Endothelial cell of umbilical vein (primary cell): ENCODE data around the gene ATRNL1. TPM values are rescaled to one million over a fixed set of nuclear protein-coding genes. Genes with fewer than 3 reads are reported as not detected.

ENCODE experiments used
- BruUV-seq: library from RNA; stranded (reverse); fragments of 400-500 nt; replicated peaks from 2 replicates; lab custom pipeline; 2021; lab: Mats Ljungman, UMichigan
- CTCF ChIA-PET: fragments of 300-600, 350-600 bp; sonication (Branson Sonifier 250); formaldehyde crosslinking; loops from one replicate; lab custom pipeline; 2021; ENCODE audit warnings: antibody characterized with exemption, inconsistent platforms; lab: Charles Lee
- POLR2A ChIA-PET: fragments of 300-600, 350-600 bp; sonication (Branson Sonifier 250); formaldehyde crosslinking; loops from one replicate; lab custom pipeline; 2021; ENCODE audit warnings: antibody characterized with exemption, inconsistent platforms; lab: Charles Lee
- DNase-seq: peaks from one replicate; pipeline ENCODE4 v3.0.0-alpha.2; 2011; ENCODE audit warnings: low read depth, low spot score
- FAIRE-seq: peaks from 2 replicates; lab custom pipeline; 2011; peaks lifted over from hg19 to GRCh38; lab: Jason Lieb, UNC
- H2AFZ ChIP-seq: 2 replicates; pipeline ENCODE4 v1.6.0; 2012; ENCODE audit warnings: low read depth, low read length, control low read depth, inconsistent platforms
- H3K27ac ChIP-seq: 2 replicates; pipeline ENCODE4 v1.5.1; 2011; ENCODE audit warnings: low read depth, mild to moderate bottlenecking, control low read depth, low read length, moderate library complexity; ENCODE audit not compliant: insufficient read depth
- H3K27me3 ChIP-seq, 2 experiments: 2 replicates each; pipeline versions ENCODE4 v1.6.0 to v1.6.1; 2011; ENCODE audit warnings: low read length in 2 of 2, mixed read lengths in 1 of 2; ENCODE audit not compliant: control insufficient read depth in 2 of 2, insufficient read depth in 2 of 2
- H3K36me3 ChIP-seq, 2 experiments: 2 replicates in 1 of 2; 3 replicates in 1 of 2; pipeline ENCODE4 v1.5.1; 2011; ENCODE audit warnings: low read length in 2 of 2, mild to moderate bottlenecking in 1 of 2, moderate library complexity in 1 of 2; ENCODE audit not compliant: control insufficient read depth in 2 of 2, insufficient read depth in 2 of 2; ENCODE audit errors: extremely low read depth in 1 of 2
- H3K4me1 ChIP-seq: 3 replicates; pipeline ENCODE4 v1.5.1; 2011; ENCODE audit warnings: mild to moderate bottlenecking, low read length; ENCODE audit not compliant: control insufficient read depth, insufficient read depth; ENCODE audit errors: extremely low read depth
- H3K4me2 ChIP-seq: 2 replicates; pipeline ENCODE4 v1.6.1; 2011; ENCODE audit warnings: low read length, control low read depth, mixed read lengths; ENCODE audit not compliant: insufficient read depth
- H3K4me3 ChIP-seq, 3 experiments: fragments of 200-600 bp in 1 of 3; sonication (generic), shearing (Covaris generic) in 1 of 3; replicated peaks in 1 of 3; 2 replicates each; pipeline ENCODE4 v1.5.1; 2011 to 2016; ENCODE audit warnings: control low read depth in 3 of 3, low read length in 3 of 3, mild to moderate bottlenecking in 2 of 3, inconsistent platforms in 1 of 3, low read depth in 1 of 3, moderate library complexity in 1 of 3; ENCODE audit not compliant: insufficient read depth in 1 of 3
- H3K79me2 ChIP-seq: 2 replicates; pipeline ENCODE4 v1.6.0; 2012; ENCODE audit warnings: low read length, inconsistent platforms; ENCODE audit not compliant: control insufficient read depth, insufficient read depth
- H3K9ac ChIP-seq: replicated peaks from 2 replicates; pipeline ENCODE3; 2011; ENCODE audit warnings: low read length, control low read depth; ENCODE audit not compliant: insufficient read depth; ENCODE audit errors: extremely low read depth
- H3K9me1 ChIP-seq: replicated peaks from 3 replicates; pipeline ENCODE4 v1.6.0; 2011; ENCODE audit warnings: mild to moderate bottlenecking, low read length; ENCODE audit not compliant: control insufficient read depth, insufficient read depth; ENCODE audit errors: extremely low read depth
- H3K9me3 ChIP-seq: replicated peaks from 2 replicates; pipeline ENCODE4 v1.5.1; 2012; ENCODE audit warnings: low read length, inconsistent platforms; ENCODE audit not compliant: control insufficient read depth, insufficient read depth
- H4K20me1 ChIP-seq: replicated peaks from 2 replicates; pipeline ENCODE3; 2011; ENCODE audit warnings: mild to moderate bottlenecking, low read length; ENCODE audit not compliant: control insufficient read depth, insufficient read depth; ENCODE audit errors: extremely low read depth
- EZH2 ChIP-seq: IDR thresholded peaks from 2 replicates; pipeline ENCODE4 v1.6.1; 2012; ENCODE audit warnings: borderline replicate concordance, low read depth, mild to moderate bottlenecking, moderate library complexity, low read length, inconsistent platforms; ENCODE audit not compliant: severe bottlenecking
- FOS ChIP-seq: IDR thresholded peaks from 2 replicates; pipeline ENCODE4 v1.6.1; 2011; ENCODE audit warnings: mild to moderate bottlenecking, low read length, moderate library complexity, borderline replicate concordance; ENCODE audit not compliant: insufficient read depth
- GATA2 ChIP-seq: IDR thresholded peaks from 2 replicates; pipeline ENCODE4 v1.7.0; 2011; ENCODE audit warnings: low read depth, mild to moderate bottlenecking, moderate library complexity, mixed read lengths, low read length; ENCODE audit not compliant: insufficient read length, insufficient read depth
- JUN ChIP-seq: IDR thresholded peaks from 2 replicates; pipeline ENCODE4 v1.6.1; 2011; ENCODE audit warnings: borderline replicate concordance, low read depth; ENCODE audit not compliant: insufficient read length, insufficient read depth
- MYC ChIP-seq: IDR thresholded peaks from one replicate; pipeline ENCODE4 v1.6.1; 2011; ENCODE audit warnings: mild to moderate bottlenecking, low read depth, low read length
- POLR2A ChIP-seq: IDR thresholded peaks from 2 replicates; pipeline ENCODE4 v1.6.1; 2012; ENCODE audit warnings: low read depth, mild to moderate bottlenecking, control low read depth, low read length
- POLR2AphosphoS5 ChIP-seq: IDR thresholded peaks from 2 replicates; pipeline ENCODE4 v1.6.1; 2012; ENCODE audit warnings: low read depth, mild to moderate bottlenecking, control low read depth, low read length, moderate library complexity; ENCODE audit not compliant: insufficient read depth
- dilution Hi-C: fragments of 300-500 bp; cut with MboI; formaldehyde crosslinking; loops from one replicate; pipeline ENCODE4 v1.15.0; 2019; ENCODE audit warnings: low sequenced_read_pairs; ENCODE audit not compliant: extremely low pct_ligation_motif_present
- intact Hi-C: fragments of 100-400 bp; cut with micrococcal nuclease; formaldehyde crosslinking; loops from one replicate; pipeline ENCODE4 v1.10.0; 2022
- polyA plus RNA-seq, 4 experiments: library from polyadenylated mRNA; depleted of rRNA in 3 of 4; stranded (reverse) in 3 of 4; unstranded in 1 of 4; fragments of >200 nt; gene quantifications; 2 replicates each; pipeline versions ENCODE4 v1.2.1 to v1.2.3, GENCODE V29; 2011 to 2012; ENCODE audit warnings: missing spikeins in 1 of 4
- total RNA-seq: library from RNA; stranded (reverse); gene quantifications from 2 replicates; pipeline ENCODE4 v1.2.3, GENCODE V29; 2021
- TF ChIP-seq, protein P1 (sequence below), 2 donors: IDR thresholded peaks; 1 replicate in 1 of 2; 2 replicates in 1 of 2; pipeline ENCODE4 v1.5.1; 2011; ENCODE audit warnings: low read length in 2 of 2, mild to moderate bottlenecking in 2 of 2, moderate library complexity in 2 of 2, control low read depth in 1 of 2, inconsistent platforms in 1 of 2, low read depth in 1 of 2; ENCODE audit not compliant: insufficient read depth in 1 of 2; ENCODE audit errors: extremely low read depth in 1 of 2
- TF ChIP-seq, protein P2 (sequence below): IDR thresholded peaks from 2 replicates; pipeline ENCODE4 v1.6.1; 2011; ENCODE audit not compliant: insufficient read depth, insufficient read length

Gene ATRNL1
- total and polyA plus RNA-seq, 2 donors (not counting 3 experiments of a cell fraction or from before 2014, with no cell fraction given): not detected

DNA sequence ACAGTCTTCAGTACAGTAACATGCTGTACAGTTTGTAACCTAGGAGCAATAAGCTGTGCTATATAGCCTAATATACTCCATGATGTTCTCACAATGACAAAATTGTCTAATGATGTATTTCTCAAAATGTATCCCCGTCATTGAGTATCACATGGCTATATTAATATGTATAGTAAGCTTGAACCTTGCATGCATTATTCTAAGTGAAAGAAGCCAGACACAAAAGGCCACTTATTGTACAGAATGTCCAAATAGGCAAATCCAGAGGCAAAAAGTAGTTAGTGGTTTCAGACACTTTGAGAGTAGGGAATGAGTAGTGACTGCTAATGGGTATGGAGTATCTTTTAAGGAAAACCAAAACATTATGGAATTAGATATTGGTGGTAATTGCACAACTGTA is 545.1 kb downstream of the ATRNL1 start:
- dilution Hi-C loops: no loop called here
- no peaks in the 10 kb centered on the region for H3K36me3 ChIP-seq
- BruUV-seq: no TSS peak
- H3K4me1 ChIP-seq: no peaks in the 10 kb centered on the region
- intact Hi-C loops: no loop called here
- no peak overlapping the region for H3K27ac ChIP-seq
- FAIRE-seq (no peak), DNase-seq (no peak)
- TF ChIP-seq, protein P1, sequence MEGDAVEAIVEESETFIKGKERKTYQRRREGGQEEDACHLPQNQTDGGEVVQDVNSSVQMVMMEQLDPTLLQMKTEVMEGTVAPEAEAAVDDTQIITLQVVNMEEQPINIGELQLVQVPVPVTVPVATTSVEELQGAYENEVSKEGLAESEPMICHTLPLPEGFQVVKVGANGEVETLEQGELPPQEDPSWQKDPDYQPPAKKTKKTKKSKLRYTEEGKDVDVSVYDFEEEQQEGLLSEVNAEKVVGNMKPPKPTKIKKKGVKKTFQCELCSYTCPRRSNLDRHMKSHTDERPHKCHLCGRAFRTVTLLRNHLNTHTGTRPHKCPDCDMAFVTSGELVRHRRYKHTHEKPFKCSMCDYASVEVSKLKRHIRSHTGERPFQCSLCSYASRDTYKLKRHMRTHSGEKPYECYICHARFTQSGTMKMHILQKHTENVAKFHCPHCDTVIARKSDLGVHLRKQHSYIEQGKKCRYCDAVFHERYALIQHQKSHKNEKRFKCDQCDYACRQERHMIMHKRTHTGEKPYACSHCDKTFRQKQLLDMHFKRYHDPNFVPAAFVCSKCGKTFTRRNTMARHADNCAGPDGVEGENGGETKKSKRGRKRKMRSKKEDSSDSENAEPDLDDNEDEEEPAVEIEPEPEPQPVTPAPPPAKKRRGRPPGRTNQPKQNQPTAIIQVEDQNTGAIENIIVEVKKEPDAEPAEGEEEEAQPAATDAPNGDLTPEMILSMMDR (IDR thresholded peaks at IDR 0.05; ENCODE audit: extremely low read depth in 1 of 2, insufficient read depth in 1 of 2, low read depth in 1 of 2, low read length in 2 of 2): no peak
- no peak for TF ChIP-seq POLR2AphosphoS5
- no peak for TF ChIP-seq FOS
- TF ChIP-seq MYC: no peak
- no peak for TF ChIP-seq JUN
- TF ChIP-seq, protein P2, sequence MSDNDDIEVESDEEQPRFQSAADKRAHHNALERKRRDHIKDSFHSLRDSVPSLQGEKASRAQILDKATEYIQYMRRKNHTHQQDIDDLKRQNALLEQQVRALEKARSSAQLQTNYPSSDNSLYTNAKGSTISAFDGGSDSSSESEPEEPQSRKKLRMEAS: no peak
- no peak for TF ChIP-seq POLR2A
- TF ChIP-seq EZH2: no peak
- no peak for TF ChIP-seq GATA2
- H3K9me3 ChIP-seq: no peaks in the 10 kb centered on the region
- H3K9me1 ChIP-seq: no peaks in the 10 kb centered on the region
- H3K27me3 ChIP-seq: no peaks in the 10 kb centered on the region
- H4K20me1 ChIP-seq: no peaks in the 10 kb centered on the region
- H3K79me2 ChIP-seq: no peaks in the 10 kb centered on the region
- no peak overlapping the region for H2AFZ ChIP-seq
- no peak overlapping the region for H3K9ac ChIP-seq
- no peak overlapping the region for H3K4me3 ChIP-seq
- ChIA-PET CTCF (no interaction called here), POLR2A (no interaction called here)
- H3K4me2 ChIP-seq: no peak overlapping the region
